Measurements from ENCODE around the gene BTBD9. TPM values are rescaled to one million over a fixed set of nuclear protein-coding genes. Genes with fewer than 3 reads are reported as not detected.
"Not testable (repeated sequence)": the region's sequence is repeated elsewhere in the genome, so short reads cannot be mapped to it uniquely, and the experiment has no call there.

Gene BTBD9
- total and polyA plus RNA-seq, 2 donors (not counting 3 experiments of a cell fraction or from before 2014, with no cell fraction given) = 4.9 to 15.0 TPM

DNA sequence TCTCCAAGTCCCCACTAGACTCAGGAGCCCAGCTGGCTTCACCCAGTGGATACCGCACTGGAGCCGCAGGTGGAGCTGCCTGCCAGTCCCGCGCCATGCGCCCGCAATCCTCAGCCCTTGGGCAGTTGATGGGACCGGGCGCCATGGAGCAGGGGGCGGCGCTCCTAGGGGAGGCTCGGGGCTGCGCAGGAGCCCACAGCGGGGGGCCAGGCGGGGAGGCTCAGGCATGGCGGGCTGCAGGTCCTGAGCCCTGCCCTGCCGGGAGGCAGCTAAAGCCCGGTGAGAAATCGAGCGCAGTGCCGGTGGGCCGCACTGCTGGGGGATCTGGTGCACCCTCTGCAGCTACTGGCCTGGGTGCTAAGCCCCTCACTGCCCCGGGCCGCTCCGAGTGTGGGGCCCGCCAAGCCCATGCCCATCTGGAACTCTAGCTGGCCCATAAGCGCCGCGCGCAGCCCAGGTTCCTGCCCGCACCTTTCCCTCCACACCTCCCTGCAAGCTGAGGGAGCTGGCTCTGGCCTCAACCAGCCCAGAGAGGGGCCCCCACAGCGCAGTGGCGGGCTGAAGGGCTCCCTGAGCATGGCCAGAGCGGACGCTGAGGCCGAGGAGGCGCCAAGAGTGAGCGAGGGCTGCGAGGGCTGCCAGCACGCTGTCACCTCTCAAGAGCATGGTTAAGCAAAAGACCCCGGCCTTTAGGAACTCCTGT is 515.4 kb downstream of the BTBD9 start:
- POLR2A ChIA-PET; BruUV-seq (replicated peaks); H3K9me1 ChIP-seq (replicated peaks; ENCODE audit: control insufficient read depth, extremely low read depth, insufficient read depth, low read length); H3K36me3 ChIP-seq (ENCODE audit: control insufficient read depth in 2 of 2, extremely low read depth in 1 of 2, insufficient read depth in 2 of 2, low read length in 2 of 2); dilution Hi-C loops (cut with MboI; ENCODE audit: extremely low pct_ligation_motif_present, low sequenced_read_pairs); H3K9me3 ChIP-seq (replicated peaks; ENCODE audit: control insufficient read depth, insufficient read depth, low read length); H3K27ac ChIP-seq (ENCODE audit: insufficient read depth, low read depth, low read length); H3K4me2 ChIP-seq (ENCODE audit: insufficient read depth, low read length); intact Hi-C loops (cut with micrococcal nuclease); H3K4me3 ChIP-seq (replicated peaks in 1 of 3; ENCODE audit: insufficient read depth in 1 of 3, low read depth in 1 of 3, low read length in 3 of 3); H3K9ac ChIP-seq (replicated peaks; ENCODE audit: extremely low read depth, insufficient read depth, low read length); H2AFZ ChIP-seq (ENCODE audit: low read depth, low read length); H3K27me3 ChIP-seq (ENCODE audit: control insufficient read depth in 2 of 2, insufficient read depth in 2 of 2, low read length in 2 of 2); H3K79me2 ChIP-seq (ENCODE audit: control insufficient read depth, insufficient read depth, low read length); DNase-seq (ENCODE audit: low read depth, low spot score); H3K4me1 ChIP-seq (ENCODE audit: control insufficient read depth, extremely low read depth, insufficient read depth, low read length); FAIRE-seq; H4K20me1 ChIP-seq (replicated peaks; ENCODE audit: control insufficient read depth, extremely low read depth, insufficient read depth, low read length): not testable (repeated sequence)
- CTCF ChIA-PET = interaction anchor here (0.9 to 1.2 kb wide), 2 partner anchors 13 to 370 kb away, joined by 3 read pairs; no protein-coding TSS in a partner anchor

DNA sequence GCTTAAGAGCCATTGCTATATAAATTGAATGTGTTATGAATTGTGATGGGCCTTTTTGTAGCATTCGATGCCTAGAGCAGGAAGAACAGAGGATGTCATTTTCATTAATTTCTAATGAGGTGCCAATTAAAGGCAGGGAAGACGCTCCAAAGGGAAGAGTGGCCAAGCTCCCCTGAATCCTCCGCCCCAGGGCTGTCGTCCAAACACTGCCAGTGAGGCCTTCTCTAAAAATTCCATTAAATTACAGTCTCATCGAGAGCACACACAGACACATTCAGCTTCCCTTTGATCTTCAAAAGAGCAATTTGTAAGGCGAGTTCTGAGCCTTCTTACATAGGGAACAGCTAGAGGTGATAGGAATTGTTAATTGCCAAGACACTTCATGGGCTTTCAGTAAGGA is 520.2 kb downstream of the BTBD9 start:
- H2AFZ ChIP-seq (ENCODE audit: low read depth, low read length) = no peak overlapping the region
- no peak for DNase-seq (ENCODE audit: low read depth, low spot score)
- dilution Hi-C loops (cut with MboI; ENCODE audit: extremely low pct_ligation_motif_present, low sequenced_read_pairs) (no loop called here), intact Hi-C loops (cut with micrococcal nuclease) (no loop called here)
- ChIA-PET CTCF (interaction anchor here (1.0 kb wide), 3 partner anchors 89 to 375 kb away, joined by 3 read pairs; no protein-coding TSS in a partner anchor), POLR2A (no interaction called here)
- no peak for TF ChIP-seq MYC (IDR thresholded peaks at IDR 0.05; ENCODE audit: low read depth, low read length)
- no peak for TF ChIP-seq GATA2 (IDR thresholded peaks at IDR 0.05; ENCODE audit: insufficient read depth, insufficient read length, low read depth, low read length)
- no peak for TF ChIP-seq CTCF (IDR thresholded peaks at IDR 0.05; ENCODE audit: extremely low read depth in 1 of 2, insufficient read depth in 1 of 2, low read depth in 1 of 2, low read length in 2 of 2)
- no peak for TF ChIP-seq JUN (IDR thresholded peaks at IDR 0.05; ENCODE audit: borderline replicate concordance, insufficient read depth, insufficient read length, low read depth)
- TF ChIP-seq POLR2A (IDR thresholded peaks at IDR 0.05; ENCODE audit: low read depth, low read length) = no peak
- TF ChIP-seq, protein P1, sequence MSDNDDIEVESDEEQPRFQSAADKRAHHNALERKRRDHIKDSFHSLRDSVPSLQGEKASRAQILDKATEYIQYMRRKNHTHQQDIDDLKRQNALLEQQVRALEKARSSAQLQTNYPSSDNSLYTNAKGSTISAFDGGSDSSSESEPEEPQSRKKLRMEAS (IDR thresholded peaks at IDR 0.05; ENCODE audit: insufficient read depth, insufficient read length) = no peak
- no peak for TF ChIP-seq EZH2 (IDR thresholded peaks at IDR 0.05; ENCODE audit: borderline replicate concordance, low read depth, low read length, severe bottlenecking)
- no peak for TF ChIP-seq POLR2AphosphoS5 (IDR thresholded peaks at IDR 0.05; ENCODE audit: insufficient read depth, low read depth, low read length)
- no peak for TF ChIP-seq FOS (IDR thresholded peaks at IDR 0.05; ENCODE audit: borderline replicate concordance, insufficient read depth, low read length)
- H3K79me2 ChIP-seq (ENCODE audit: control insufficient read depth, insufficient read depth, low read length) = peaks cover 2% of the 10 kb centered on the region
- H3K4me1 ChIP-seq (ENCODE audit: control insufficient read depth, extremely low read depth, insufficient read depth, low read length) = peaks cover 16% of the 10 kb centered on the region
- no peaks in the 10 kb centered on the region for H4K20me1 ChIP-seq (replicated peaks; ENCODE audit: control insufficient read depth, extremely low read depth, insufficient read depth, low read length)
- no TSS peak for BruUV-seq (replicated peaks)
- H3K9me3 ChIP-seq (replicated peaks; ENCODE audit: control insufficient read depth, insufficient read depth, low read length) = no peaks in the 10 kb centered on the region
- FAIRE-seq = no peak
- H3K4me2 ChIP-seq (ENCODE audit: insufficient read depth, low read length) = no peak overlapping the region
- H3K9me1 ChIP-seq (replicated peaks; ENCODE audit: control insufficient read depth, extremely low read depth, insufficient read depth, low read length) = no peaks in the 10 kb centered on the region
- no peak overlapping the region for H3K27ac ChIP-seq (ENCODE audit: insufficient read depth, low read depth, low read length)
- H3K4me3 ChIP-seq (replicated peaks in 1 of 3; ENCODE audit: insufficient read depth in 1 of 3, low read depth in 1 of 3, low read length in 3 of 3) = no peak overlapping the region
- H3K9ac ChIP-seq (replicated peaks; ENCODE audit: extremely low read depth, insufficient read depth, low read length) = no peak overlapping the region
- H3K36me3 ChIP-seq (ENCODE audit: control insufficient read depth in 2 of 2, extremely low read depth in 1 of 2, insufficient read depth in 2 of 2, low read length in 2 of 2) = peaks cover 0 to 3% of the 10 kb centered on the region in 2 experiments
- no peaks in the 10 kb centered on the region for H3K27me3 ChIP-seq (ENCODE audit: control insufficient read depth in 2 of 2, insufficient read depth in 2 of 2, low read length in 2 of 2)

Measured in endothelial cell of umbilical vein (primary cell).